NOMO-1 treated with DMSO at 0.1 percent for 48 hours (cell line): ENCODE data around the gene MORN4.
A peak's percentile ranks its signal among the peaks of the same experiment; 100 is the strongest.
"Not testable (repeated sequence)": the region's sequence is repeated elsewhere in the genome, so short reads cannot be mapped to it uniquely, and the experiment has no call there.

Experiments
- DNase-seq: peaks from one replicate; lab custom pipeline; 2025; ENCODE audit not compliant: unreplicated experiment; lab: John Stamatoyannopoulos, UW

Gene MORN4

GRCh38 chr10:97632949-97633884, at the start of gene MORN4:
Gene MORN4 (minus strand): TSS chr10:97633500. CDS start chr10:97619653, 13,847 bp downstream.
- DNase-seq, result peak; percentile 92

GRCh38 chr10:97682042-97682441, 48.7 kb upstream of the MORN4 start:
- DNase-seq, result no peak

GRCh38 chr10:97679594-97679993, 46.3 kb upstream of the MORN4 start:
- no peak for DNase-seq

GRCh38 chr10:97676770-97677581, 43.7 kb upstream of the MORN4 start:
- peak; percentile 27 for DNase-seq

GRCh38 chr10:97675222-97675621, 41.9 kb upstream of the MORN4 start:
- no peak for DNase-seq

- DNase-seq, result no peak
Measured at GRCh38 chr10:97673736-97674525, 40.6 kb upstream of the MORN4 start.

- DNase-seq, result no peak
Measured at GRCh38 chr10:97669571-97669970, 36.3 kb upstream of the MORN4 start.

GRCh38 chr10:97667463-97667862, 34.2 kb upstream of the MORN4 start:
- DNase-seq, result no peak

GRCh38 chr10:97666992-97667391, 33.7 kb upstream of the MORN4 start:
- no peak for DNase-seq

GRCh38 chr10:97664282-97664850, 31.1 kb upstream of the MORN4 start:
- no peak for DNase-seq

GRCh38 chr10:97659589-97659988, 26.3 kb upstream of the MORN4 start:
- no peak for DNase-seq

- peak; percentile 35 for DNase-seq
Measured at GRCh38 chr10:97656777-97657176, 23.5 kb upstream of the MORN4 start.

- DNase-seq, result no peak
Measured at GRCh38 chr10:97651773-97652172, 18.5 kb upstream of the MORN4 start.

GRCh38 chr10:97650726-97651125, 17.4 kb upstream of the MORN4 start:
- no peak for DNase-seq

- not testable (repeated sequence) for DNase-seq
Measured at GRCh38 chr10:97649405-97649750, 16.1 kb upstream of the MORN4 start.

GRCh38 chr10:97648562-97649404, 15.5 kb upstream of the MORN4 start:
- DNase-seq, result peak; percentile 41

GRCh38 chr10:97647556-97647955, 14.3 kb upstream of the MORN4 start:
- DNase-seq, result peak; percentile 10

- no peak for DNase-seq
Measured at GRCh38 chr10:97644936-97645335, 11.6 kb upstream of the MORN4 start.

GRCh38 chr10:97643441-97643985, 10.2 kb upstream of the MORN4 start:
- no peak for DNase-seq
